Neuron (in vitro differentiated cells): Measurements from ENCODE around the gene LIMS2.

Source experiments
- H2AFZ ChIP-seq: one replicate; pipeline ENCODE4 v1.6.1; 2013; ENCODE audit warnings: low read depth, mild to moderate bottlenecking, inconsistent platforms, low read length, moderate library complexity
- H3K27me3 ChIP-seq: one replicate; pipeline ENCODE4 v1.6.1; 2013; ENCODE audit warnings: low read length; ENCODE audit not compliant: insufficient read depth
- H3K36me3 ChIP-seq: one replicate; pipeline ENCODE4 v1.6.1; 2013; ENCODE audit warnings: low read length; ENCODE audit not compliant: insufficient read depth
- H3K4me1 ChIP-seq: one replicate; pipeline ENCODE4 v1.6.1; 2013; ENCODE audit warnings: low read length; ENCODE audit not compliant: insufficient read depth
- H3K4me3 ChIP-seq: 2 replicates; pipeline ENCODE4 v1.5.1; 2013; ENCODE audit warnings: mild to moderate bottlenecking, low read length, moderate library complexity
- H3K9me3 ChIP-seq: one replicate; pipeline ENCODE4 v1.6.1; 2013; ENCODE audit warnings: low read length

LIMS2 gene

DNA sequence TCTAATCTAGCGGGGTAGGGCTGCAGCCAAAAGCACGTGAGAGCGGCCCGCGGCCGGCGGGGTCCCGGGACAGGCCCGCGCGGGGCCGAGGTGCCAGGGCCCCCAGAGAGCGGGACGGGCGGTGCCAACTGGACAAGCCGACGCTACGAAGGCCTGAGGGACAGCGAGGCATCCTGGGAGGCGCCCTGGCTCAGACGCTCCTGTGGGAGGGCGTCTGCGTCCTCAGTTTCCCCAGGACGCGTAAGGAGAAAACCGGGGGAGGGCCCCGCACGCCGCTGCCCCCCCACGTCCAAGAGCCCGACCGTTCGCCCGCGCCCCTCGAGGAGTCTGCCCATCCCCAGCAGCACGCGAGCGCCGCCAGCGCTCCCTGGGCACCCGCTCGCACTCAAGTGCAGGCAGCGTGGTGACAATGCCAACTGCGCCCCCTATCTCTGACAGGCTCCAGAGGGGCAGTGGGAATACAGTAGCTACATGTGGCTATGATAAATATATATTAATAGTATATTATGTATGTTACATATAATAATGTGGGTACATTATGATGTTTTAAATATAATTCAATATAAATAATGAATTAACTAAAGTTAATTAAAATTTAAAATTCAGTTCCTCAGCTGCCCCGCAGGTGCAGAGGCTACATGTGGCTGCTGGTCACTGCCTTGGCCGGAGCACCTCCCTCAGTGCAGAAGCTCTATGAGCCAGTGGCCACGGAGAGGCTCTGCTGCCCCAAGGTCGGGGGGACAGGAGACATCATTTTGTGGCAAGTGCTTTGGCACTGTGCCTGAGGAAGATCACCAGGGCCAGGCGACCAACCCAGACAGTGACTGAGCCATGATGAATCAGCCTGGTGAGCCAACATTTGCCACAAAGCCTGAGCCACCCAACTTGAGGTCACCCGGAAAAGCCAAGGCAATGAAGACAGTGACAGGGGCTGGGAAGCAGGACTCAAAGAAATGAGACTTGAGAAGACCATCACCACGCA, 20.5 kb upstream of the LIMS2 start:
- Histone ChIP-seq H3K4me3 (no peak overlapping the region), H3K4me1 (peaks cover 5% of the 10 kb centered on the region), H3K36me3 (no peaks in the 10 kb centered on the region), H3K9me3 (no peaks in the 10 kb centered on the region), H2AFZ (no peak overlapping the region), H3K27me3 (no peaks in the 10 kb centered on the region)

- Histone ChIP-seq H3K27me3 (no peaks in the 10 kb centered on the region), H3K4me1 (no peaks in the 10 kb centered on the region), H3K36me3 (no peaks in the 10 kb centered on the region), H3K4me3 (no peak overlapping the region), H2AFZ (no peak overlapping the region), H3K9me3 (peaks cover 3% of the 10 kb centered on the region)
Measured at GRCh38 chr2:127694986-127695385, 19.7 kb upstream of the LIMS2 start.

DNA sequence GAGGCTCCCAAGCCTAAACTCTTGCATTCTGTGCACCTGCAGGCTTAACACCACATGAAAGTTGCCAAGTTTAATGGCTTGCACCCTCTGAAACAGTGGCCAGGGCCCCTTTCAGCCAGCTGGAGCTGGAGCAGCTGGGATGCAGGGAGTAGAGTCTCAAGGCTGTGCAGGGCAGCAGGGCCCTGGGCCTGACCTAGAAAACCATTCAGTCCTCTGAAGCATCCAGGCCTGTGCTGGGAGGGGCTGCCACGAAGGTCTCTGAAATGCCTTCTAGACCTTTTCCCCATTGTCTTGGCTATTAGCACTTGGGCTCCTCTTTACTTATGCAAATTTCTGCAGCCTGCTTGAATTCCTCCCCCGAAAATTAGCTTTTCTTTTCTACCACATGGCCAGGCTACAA, 15.4 kb upstream of the LIMS2 start:
- Histone ChIP-seq H3K27me3 (no peaks in the 10 kb centered on the region), H3K4me1 (no peaks in the 10 kb centered on the region), H3K9me3 (peaks cover 3% of the 10 kb centered on the region), H3K4me3 (no peak overlapping the region), H2AFZ (no peak overlapping the region), H3K36me3 (no peaks in the 10 kb centered on the region)

DNA sequence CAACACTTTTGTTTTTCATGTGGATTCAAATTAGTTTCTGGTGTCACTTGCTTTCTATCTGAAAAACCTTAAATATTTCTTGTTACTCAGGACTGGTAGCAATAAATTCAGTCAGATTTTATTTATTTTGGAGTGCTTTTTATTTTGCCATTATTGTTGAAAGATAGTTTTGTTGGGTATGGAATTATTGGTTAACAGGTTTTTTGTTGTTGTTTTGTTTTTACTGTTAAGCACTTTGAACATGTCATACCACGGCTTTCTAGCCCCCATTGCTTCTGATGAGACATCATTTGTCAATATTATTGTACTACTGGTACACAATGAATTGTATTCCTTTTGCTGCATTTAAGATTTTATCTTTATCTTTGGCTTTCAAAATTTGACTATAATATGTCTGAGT, 13.1 kb upstream of the LIMS2 start:
- H3K4me3 ChIP-seq, result no peak overlapping the region
- H3K27me3 ChIP-seq, result no peaks in the 10 kb centered on the region
- no peaks in the 10 kb centered on the region for H3K36me3 ChIP-seq
- peaks cover 3% of the 10 kb centered on the region for H3K9me3 ChIP-seq
- H3K4me1 ChIP-seq, result no peaks in the 10 kb centered on the region
- no peak overlapping the region for H2AFZ ChIP-seq

GRCh38 chr2:127685410-127686080, 10.2 kb upstream of the LIMS2 start:
- H3K4me3 ChIP-seq, result no peak overlapping the region
- H3K9me3 ChIP-seq, result peaks cover 3% of the 10 kb centered on the region
- peaks cover 5% of the 10 kb centered on the region for H3K4me1 ChIP-seq
- no peaks in the 10 kb centered on the region for H3K27me3 ChIP-seq
- no peaks in the 10 kb centered on the region for H3K36me3 ChIP-seq
- no peak overlapping the region for H2AFZ ChIP-seq

DNA sequence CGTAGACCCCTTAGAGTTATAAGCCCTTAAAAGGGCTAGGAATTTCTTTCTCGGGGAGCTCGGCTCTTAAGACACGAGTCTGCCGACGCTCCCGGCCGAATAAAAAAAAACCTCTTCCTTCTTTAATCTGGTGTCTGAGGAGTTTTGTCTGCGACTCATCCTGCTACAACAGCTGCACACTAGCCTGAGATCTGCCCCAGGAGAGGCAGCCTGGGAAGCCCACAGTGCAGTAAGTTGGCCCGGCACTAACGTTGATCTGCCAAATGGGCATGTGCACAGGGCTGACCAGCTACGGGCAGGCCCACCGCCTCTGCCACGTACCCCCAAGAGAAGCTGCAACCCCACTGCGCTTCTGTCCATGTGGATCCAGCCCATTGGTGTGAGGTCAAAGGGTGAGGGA, 8.4 kb upstream of the LIMS2 start:
- Histone ChIP-seq H3K9me3 (no peaks in the 10 kb centered on the region), H3K36me3 (no peaks in the 10 kb centered on the region), H3K27me3 (peaks cover 14% of the 10 kb centered on the region), H3K4me3 (no peak overlapping the region), H2AFZ (no peak overlapping the region), H3K4me1 (peaks cover 5% of the 10 kb centered on the region)

- Histone ChIP-seq H2AFZ (no peak overlapping the region), H3K4me1 (peaks cover 5% of the 10 kb centered on the region), H3K9me3 (no peaks in the 10 kb centered on the region), H3K27me3 (peaks cover 20% of the 10 kb centered on the region), H3K4me3 (no peak overlapping the region), H3K36me3 (no peaks in the 10 kb centered on the region)
Measured at GRCh38 chr2:127683056-127683455, 7.7 kb upstream of the LIMS2 start.

- H3K4me1 ChIP-seq, result peaks cover 5% of the 10 kb centered on the region
- H3K4me3 ChIP-seq, result no peak overlapping the region
- H2AFZ ChIP-seq, result no peak overlapping the region
- no peaks in the 10 kb centered on the region for H3K9me3 ChIP-seq
- H3K36me3 ChIP-seq, result no peaks in the 10 kb centered on the region
- H3K27me3 ChIP-seq, result peaks cover 27% of the 10 kb centered on the region
Measured at GRCh38 chr2:127681976-127682857, 6.9 kb upstream of the LIMS2 start.

DNA sequence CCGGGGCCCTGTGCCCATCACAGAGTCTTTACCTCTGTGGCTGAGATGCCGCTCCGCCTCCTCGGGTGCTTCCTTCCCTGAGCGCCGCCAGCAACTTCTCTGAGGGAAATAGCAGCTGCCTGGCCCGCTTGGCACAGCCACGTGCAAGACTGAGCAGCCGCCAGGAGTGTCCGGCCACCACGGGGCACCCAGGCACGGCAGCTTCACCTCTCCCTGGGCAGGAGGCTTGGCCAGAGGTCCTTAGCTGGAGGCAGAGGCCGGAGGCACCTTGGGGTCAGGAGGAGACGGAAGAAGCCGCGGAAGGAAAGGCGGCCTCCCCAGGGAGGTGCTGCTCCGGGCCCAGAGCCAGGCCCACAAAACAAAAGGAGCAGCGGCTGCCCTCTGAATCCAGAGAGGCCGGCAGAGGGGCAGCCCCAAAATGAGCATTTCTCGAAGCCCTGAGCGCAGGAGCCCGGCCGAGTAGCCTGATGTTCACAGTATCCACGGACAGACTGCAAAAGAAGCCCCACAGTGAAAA, 6.0 kb upstream of the LIMS2 start:
- H3K27me3 ChIP-seq, result peaks cover 35% of the 10 kb centered on the region
- peaks cover 5% of the 10 kb centered on the region for H3K4me1 ChIP-seq
- no peak overlapping the region for H3K4me3 ChIP-seq
- no peak overlapping the region for H2AFZ ChIP-seq
- no peaks in the 10 kb centered on the region for H3K9me3 ChIP-seq
- H3K36me3 ChIP-seq, result no peaks in the 10 kb centered on the region

GRCh38 chr2:127680706-127681287, 5.5 kb upstream of the LIMS2 start:
- Histone ChIP-seq H3K9me3 (no peaks in the 10 kb centered on the region), H3K4me1 (peaks cover 9% of the 10 kb centered on the region), H3K36me3 (no peaks in the 10 kb centered on the region), H2AFZ (no peak overlapping the region), H3K4me3 (no peak overlapping the region), H3K27me3 (peaks cover 35% of the 10 kb centered on the region)

- peaks cover 12% of the 10 kb centered on the region for H3K4me1 ChIP-seq
- no peaks in the 10 kb centered on the region for H3K9me3 ChIP-seq
- H3K4me3 ChIP-seq, result no peak overlapping the region
- no peaks in the 10 kb centered on the region for H3K36me3 ChIP-seq
- H3K27me3 ChIP-seq, result peaks cover 36% of the 10 kb centered on the region
- H2AFZ ChIP-seq, result no peak overlapping the region
Measured at GRCh38 chr2:127679680-127680361, 4.5 kb upstream of the LIMS2 start.

DNA sequence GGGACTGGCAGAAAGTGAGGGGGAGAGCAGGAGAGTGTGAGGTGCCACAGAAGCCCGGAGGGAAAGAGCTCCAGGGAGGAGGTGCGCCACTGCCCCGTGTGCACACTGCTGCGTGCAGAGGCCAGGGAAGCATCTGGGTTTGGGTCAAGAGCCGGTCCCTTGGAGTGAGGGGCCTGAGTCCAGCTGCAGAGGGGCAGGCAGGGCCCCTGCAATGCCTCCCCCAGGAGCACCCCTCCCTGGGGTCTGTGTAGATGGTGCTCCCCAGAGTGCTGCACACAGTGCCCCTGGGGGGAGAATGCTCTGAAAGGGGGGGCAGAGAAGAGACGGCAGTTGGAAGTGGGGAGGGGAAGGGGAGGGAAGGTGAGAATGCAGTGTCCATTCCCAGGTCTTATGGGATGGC, 3.7 kb upstream of the LIMS2 start:
- Histone ChIP-seq H3K9me3 (no peaks in the 10 kb centered on the region), H3K27me3 (peaks cover 44% of the 10 kb centered on the region), H2AFZ (no peak overlapping the region), H3K36me3 (no peaks in the 10 kb centered on the region), H3K4me1 (peaks cover 17% of the 10 kb centered on the region), H3K4me3 (no peak overlapping the region)
